ENCODE data around the gene KCNQ4. TPM values are rescaled to one million over a fixed set of nuclear protein-coding genes. Genes with fewer than 3 reads are reported as not detected.
A peak's percentile ranks its signal among the peaks of the same experiment; 100 is the strongest.

Gene KCNQ4
- total RNA-seq, 1 donor from 2014 or later, result 0.27 TPM

DNA sequence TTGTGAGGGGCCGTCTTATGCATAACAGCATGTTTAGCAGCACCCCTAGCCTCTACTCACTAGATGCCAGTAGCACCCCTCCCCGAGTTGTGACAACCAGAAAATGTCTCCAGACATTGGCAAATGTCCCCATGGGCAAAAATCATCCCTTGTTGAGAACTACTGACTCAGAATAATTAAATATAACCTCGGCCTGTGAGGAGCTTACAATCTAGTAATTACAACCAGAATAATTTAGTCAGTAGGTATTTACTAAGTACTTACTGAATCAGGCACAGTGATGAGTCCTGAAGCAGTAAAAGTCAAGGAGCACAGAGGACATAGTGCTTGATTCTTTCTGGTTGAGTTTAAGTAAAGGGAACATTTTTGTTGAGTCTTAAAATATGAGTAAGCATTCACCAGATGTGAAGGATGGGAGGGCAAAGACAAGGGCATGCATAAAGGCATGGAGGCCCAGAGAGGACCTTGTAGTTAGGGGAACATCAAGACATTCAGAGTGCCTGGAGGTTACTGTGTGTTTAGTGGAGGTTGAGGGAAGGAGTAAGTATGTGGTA is 44.1 kb upstream of the KCNQ4 start:
- no peak overlapping the region for H3K27ac Mint-ChIP-seq
- no peak overlapping the region for H3K4me3 Mint-ChIP-seq
- no peaks in the 10 kb centered on the region for H3K9me3 Mint-ChIP-seq
- intact Hi-C loops (cut with micrococcal nuclease), result no loop called here
- CTCF ChIA-PET, result no interaction called here
- TF ChIP-seq, protein P1, sequence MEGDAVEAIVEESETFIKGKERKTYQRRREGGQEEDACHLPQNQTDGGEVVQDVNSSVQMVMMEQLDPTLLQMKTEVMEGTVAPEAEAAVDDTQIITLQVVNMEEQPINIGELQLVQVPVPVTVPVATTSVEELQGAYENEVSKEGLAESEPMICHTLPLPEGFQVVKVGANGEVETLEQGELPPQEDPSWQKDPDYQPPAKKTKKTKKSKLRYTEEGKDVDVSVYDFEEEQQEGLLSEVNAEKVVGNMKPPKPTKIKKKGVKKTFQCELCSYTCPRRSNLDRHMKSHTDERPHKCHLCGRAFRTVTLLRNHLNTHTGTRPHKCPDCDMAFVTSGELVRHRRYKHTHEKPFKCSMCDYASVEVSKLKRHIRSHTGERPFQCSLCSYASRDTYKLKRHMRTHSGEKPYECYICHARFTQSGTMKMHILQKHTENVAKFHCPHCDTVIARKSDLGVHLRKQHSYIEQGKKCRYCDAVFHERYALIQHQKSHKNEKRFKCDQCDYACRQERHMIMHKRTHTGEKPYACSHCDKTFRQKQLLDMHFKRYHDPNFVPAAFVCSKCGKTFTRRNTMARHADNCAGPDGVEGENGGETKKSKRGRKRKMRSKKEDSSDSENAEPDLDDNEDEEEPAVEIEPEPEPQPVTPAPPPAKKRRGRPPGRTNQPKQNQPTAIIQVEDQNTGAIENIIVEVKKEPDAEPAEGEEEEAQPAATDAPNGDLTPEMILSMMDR (IDR thresholded peaks at IDR 0.05), result no peak
- POLR2A ChIA-PET, result no interaction called here
- ATAC-seq (ENCODE audit: low read depth), result no peak
- H3K4me1 Mint-ChIP-seq, result peaks cover 50% of the 10 kb centered on the region
- no peaks in the 10 kb centered on the region for H3K27me3 Mint-ChIP-seq
- DNase-seq, result no peak
- peaks cover 63% of the 10 kb centered on the region for H3K36me3 Mint-ChIP-seq (ENCODE audit: low read depth)

DNA sequence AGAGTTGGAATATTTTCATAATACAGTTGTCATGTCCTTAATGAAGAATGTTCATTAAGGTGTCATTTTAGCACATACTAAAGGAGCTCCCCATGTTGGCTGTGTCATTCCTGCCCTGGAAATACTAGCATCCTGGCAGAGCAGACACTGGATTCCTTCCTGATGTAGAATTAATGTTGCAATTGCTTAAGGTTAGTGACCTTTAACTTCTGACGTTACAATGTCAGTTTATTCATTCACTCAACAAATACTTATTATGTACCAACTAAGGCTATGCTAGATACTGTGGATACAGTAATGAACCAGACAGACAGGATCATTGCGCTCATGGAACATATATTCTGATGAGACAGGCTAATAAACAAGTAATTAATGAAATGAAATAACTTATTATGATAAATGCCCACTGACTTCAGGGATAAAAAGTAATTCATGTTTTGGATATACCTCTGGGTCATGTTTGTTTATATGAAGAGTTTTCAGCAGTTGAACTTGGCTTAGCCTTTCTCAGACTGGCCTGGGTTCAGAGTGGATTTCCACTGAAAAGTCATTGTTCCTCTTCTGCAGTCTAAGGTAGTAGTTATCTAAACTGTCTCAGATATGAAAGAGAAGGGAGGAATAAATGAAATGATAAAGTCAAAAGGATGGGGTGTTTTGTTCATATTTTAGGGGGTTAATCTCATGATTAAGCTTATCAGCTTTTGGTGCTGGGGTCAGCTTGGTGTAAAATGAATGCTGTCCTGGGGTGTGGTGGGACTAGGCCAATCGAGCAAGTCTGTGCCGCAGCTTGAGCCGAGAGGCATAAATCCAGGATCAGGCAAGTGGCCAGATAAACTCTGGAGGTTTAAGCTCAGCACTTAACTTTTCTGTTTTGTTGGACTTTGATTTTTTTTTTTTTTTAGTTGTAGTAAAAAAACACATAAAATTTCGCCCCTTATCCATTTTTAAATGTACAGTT is 43.3 kb upstream of the KCNQ4 start:
- Mint-ChIP-seq H3K36me3 (ENCODE audit: low read depth) (peaks cover 66% of the 10 kb centered on the region), H3K4me3 (no peak overlapping the region), H3K27ac (peak overlapping the region; percentile 24), H3K4me1 (peaks cover 45% of the 10 kb centered on the region), H3K27me3 (no peaks in the 10 kb centered on the region), H3K9me3 (no peaks in the 10 kb centered on the region)
- intact Hi-C loops (cut with micrococcal nuclease), result no loop called here
- ATAC-seq (ENCODE audit: low read depth), result no peak
- DNase-seq, result no peak
- TF ChIP-seq, protein P1 (IDR thresholded peaks at IDR 0.05), result no peak
- ChIA-PET POLR2A (no interaction called here), CTCF (no interaction called here)

DNA sequence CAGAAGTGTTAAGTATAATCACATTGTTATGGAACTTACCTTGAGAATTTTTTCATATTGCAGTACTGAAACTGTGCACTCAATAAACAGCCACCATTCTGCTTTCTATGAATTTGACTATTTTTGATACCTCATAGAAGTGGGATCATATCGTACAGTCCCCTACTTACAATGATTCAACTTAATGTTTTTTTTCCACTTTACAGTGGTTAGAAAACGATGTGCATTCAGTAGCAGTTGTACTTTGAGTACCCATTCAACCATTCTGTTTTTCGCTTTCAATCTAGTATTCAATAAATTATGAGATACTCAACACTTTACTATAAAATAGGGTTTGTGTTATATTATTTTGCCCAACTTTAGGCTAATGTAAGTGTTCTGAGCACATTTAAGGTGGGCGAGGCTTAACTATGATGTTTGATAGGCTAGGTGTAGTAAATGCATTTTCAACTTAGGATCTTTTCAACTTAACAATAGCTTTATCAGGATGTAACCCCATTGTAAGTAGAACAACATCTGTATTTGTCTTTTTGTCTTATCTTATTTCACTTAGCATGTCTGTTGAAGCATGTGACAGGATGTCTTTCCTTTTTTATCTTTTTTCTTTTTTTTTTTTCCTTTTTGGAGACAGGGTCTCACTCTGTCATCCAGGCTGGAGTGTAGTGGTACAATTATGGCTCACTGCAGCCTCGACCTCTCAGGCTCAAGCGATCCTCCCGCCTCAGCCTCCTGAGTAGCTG is 42.4 kb upstream of the KCNQ4 start:
- Mint-ChIP-seq H3K27ac (no peak overlapping the region), H3K4me3 (no peak overlapping the region), H3K9me3 (no peaks in the 10 kb centered on the region), H3K4me1 (peaks cover 46% of the 10 kb centered on the region), H3K27me3 (no peaks in the 10 kb centered on the region), H3K36me3 (ENCODE audit: low read depth) (peaks cover 74% of the 10 kb centered on the region)
- TF ChIP-seq, protein P1 (IDR thresholded peaks at IDR 0.05), result no peak
- ChIA-PET POLR2A (no interaction called here), CTCF (no interaction called here)
- no peak for ATAC-seq (ENCODE audit: low read depth)
- intact Hi-C loops (cut with micrococcal nuclease), result no loop called here
- no peak for DNase-seq

DNA sequence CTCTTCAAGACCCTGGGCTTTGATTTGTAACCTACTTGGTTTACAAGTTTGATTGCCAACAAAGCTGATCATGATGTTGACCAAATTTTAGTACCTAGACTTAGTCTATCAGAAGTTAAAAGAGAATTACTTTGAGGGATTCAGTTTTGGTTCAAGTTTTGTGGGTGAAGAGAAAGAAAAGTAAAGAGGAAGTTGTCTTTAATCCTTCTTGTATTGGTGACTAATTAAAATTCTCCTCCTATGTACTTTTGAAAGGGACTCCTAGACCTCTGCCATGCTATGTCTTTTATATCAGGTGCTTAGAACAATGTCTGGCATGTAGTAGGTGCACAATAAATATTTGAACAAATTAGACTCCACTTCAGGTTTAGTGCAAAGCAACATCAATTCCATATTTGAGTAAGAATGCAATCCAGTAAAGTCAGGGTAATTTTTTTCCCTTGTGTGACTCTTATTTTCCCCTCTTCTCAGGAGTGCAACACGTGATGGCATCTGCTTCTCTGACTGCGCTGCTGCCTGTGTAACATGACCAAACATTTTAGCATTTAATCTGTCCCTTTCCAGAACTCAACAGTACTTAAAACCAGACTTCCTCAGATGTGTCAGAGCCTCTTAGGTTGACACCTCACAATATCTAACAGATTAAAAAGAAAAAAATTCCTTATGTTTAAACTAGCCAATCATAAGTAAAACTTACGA is 41.1 kb upstream of the KCNQ4 start:
- H3K9me3 Mint-ChIP-seq, result no peaks in the 10 kb centered on the region
- DNase-seq (no peak), ATAC-seq (ENCODE audit: low read depth) (no peak)
- no peak overlapping the region for H3K4me3 Mint-ChIP-seq
- POLR2A ChIA-PET, result interaction anchor here (1.2 kb wide), 1 partner anchor 51 kb away, joined by 4 read pairs; the partner anchor contains the start of gene NFYC
- peak overlapping the region; percentile 54 for H3K27ac Mint-ChIP-seq
- TF ChIP-seq, protein P1 (IDR thresholded peaks at IDR 0.05), result no peak
- H3K36me3 Mint-ChIP-seq (ENCODE audit: low read depth), result peaks cover 87% of the 10 kb centered on the region
- peaks cover 44% of the 10 kb centered on the region for H3K4me1 Mint-ChIP-seq
- intact Hi-C loops (cut with micrococcal nuclease), result no loop called here
- CTCF ChIA-PET, result interaction anchor here (1.0 kb wide), 1 partner anchor 30 kb away, joined by 3 read pairs; no protein-coding TSS in a partner anchor
- no peaks in the 10 kb centered on the region for H3K27me3 Mint-ChIP-seq
